HG03175 (cell line): ENCODE results near the gene FLT1.
A peak's percentile ranks its signal among the peaks of the same experiment; 100 is the strongest.

Experiments used
- ATAC-seq: cut with Tn5 transposase; IDR thresholded peaks from one replicate; pipeline ENCODE4 v1.9.1; 2021; ENCODE audit warnings: mild to moderate bottlenecking, moderate library complexity; ENCODE audit not compliant: unreplicated experiment

FLT1 gene

DNA sequence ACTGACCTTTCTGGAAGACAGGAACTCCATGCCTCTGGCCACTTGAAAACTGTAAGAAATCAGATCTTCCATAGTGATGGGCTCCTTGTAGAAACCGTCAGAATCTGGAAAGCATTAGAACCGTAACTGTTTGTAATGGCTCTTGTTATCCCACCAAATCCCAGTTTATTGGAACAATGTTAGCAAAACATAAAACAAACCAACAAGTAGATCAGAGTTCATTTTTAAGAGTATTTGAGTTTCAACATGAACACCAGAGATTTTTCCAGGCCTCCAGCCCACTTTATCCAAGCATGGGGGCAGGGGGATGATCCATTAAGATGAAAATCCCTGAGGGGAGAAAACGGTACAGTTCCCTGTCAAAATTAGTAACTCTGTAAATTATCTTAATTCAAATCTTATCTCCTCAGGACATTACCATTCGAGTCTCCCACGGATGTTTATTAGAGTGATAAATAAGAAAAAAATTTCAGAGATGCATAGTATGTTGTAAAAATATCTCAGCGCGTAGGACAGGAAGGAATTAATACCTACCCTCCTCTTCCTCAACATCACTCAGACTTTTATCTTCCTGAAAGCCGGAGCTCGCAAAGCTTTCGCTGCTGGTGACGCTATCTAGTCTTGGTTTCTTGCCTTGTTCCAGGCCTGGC lies 172.5 kb downstream of the FLT1 start:
- no peak for ATAC-seq

DNA sequence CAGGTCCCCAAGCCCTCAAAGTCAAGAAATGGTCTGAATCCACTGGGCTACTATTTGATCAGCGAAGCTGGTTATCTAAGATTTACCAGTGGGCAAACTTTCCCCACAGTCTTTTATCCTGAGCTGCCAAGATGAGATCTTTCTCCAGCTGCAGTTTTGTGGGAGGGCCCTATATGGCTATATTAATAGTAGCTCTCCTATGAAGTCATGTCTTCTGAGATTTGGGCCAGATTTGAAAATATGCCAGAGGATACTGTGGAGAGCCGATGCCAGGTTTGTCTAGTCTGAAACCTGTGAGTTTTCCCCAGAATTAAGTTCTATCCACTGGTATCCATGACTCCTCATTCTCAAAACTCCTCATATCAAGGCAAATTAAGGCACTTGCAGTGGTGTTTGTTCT lies 173.2 kb downstream of the FLT1 start:
- no peak for ATAC-seq

DNA sequence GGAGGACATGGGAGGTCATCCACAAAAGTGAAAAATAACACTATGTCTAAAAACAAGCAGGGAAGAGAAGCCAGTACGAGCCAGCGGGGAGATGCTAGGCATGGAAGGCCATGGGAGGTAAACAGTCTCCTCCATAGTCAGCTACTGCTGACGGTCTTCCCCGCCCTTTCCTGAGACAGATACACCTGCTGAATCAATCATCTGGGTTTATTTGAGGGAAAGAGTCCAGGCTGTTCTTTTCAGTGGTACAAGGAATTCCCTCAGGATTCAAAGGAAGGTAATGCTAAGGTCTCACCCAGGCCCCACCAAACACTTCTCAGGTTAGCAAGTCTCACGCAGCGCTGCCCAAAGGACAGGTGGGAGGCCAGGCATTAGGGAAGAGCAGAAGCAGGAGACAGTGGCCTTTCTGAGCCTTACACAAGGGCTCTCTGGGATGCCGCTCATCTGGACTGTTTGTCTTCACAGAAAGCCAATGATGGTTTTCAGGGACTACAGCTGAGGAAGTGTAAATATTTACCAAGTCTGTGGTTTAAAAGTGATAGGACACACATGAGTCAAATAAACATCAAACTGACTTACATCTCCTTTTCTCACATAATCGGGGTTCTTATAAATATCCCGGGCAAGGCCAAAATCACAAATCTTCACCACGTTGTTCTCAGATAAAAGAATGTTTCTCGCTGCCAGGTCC lies 173.9 kb downstream of the FLT1 start:
- ATAC-seq: no peak

DNA sequence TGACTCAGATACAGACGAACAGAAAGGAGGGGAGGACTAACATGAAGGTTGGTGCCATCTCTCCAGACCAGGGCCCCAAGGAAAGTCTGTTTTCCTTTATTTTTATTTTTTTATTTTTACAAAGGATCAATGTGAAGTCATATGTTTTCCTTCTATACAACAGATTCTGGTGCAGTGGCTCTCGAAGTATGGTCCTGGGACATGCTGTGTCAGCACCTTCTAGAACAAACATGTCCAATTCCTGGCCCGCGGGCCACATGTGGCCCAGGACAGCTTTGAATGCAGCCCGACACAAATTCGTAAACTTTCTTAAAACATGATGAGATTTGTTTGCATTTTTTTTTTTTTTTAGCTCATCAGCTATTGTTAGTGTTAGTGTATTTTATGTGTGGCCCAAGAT lies 174.7 kb downstream of the FLT1 start:
- ATAC-seq: no peak

DNA sequence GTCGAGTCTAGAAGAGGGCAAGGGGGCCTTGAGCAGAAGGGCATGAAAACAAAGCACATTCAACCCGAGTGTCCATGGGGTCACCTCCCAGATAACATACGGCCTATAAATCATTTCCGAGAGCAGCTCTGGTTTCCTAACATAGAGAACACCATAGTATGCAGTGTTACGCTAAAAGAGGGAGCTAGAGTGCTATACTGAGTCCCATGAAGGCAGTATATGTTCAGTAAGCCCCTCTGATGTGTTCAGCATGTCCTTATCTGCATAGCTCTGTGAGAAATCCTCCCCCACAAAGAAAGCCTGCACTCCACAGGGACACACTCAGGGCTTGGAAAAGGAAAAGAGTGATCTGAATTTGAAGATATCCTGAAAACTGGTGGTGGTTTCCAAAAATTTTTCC lies 175.4 kb downstream of the FLT1 start:
- ATAC-seq: no peak

DNA sequence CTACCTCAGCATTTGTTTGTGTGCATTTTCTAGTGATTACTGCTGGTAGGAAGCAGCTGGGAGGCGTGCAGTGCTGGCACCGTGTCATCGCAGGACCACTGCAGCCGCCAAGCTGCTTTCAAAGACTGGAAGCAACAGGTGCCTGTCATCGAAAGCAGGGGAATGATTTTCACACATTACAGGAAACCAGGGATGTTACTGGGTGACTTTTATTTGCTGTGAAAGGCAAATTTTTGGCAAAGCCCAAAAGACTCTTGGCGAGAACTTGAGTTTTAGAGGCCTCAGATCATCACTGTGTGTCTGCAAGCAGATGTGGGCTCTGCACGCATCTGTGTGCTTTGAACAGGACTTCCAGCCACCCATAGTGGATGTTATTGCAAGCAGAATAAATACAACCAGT lies 176.4 kb downstream of the FLT1 start:
- ATAC-seq: no peak

DNA sequence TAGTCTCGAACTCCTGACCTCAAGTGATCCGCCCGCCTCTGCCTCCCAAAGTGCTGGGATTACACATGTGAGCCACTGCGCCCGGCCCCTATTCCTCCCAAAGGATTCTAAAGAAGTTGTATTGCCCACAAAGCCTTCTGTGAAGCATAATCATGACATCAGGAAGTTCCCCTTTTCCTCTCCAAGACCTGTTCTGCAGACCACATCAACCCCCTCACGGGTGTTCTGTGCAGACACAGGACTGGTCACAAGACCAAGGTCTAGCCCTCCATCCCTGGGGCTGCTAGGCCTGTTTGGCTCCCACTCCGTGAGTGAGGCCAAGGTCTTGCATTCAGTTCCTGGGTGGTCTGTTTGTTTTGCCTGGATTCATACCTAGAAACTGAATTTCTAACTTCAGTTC lies 178.1 kb downstream of the FLT1 start:
- no peak for ATAC-seq

DNA sequence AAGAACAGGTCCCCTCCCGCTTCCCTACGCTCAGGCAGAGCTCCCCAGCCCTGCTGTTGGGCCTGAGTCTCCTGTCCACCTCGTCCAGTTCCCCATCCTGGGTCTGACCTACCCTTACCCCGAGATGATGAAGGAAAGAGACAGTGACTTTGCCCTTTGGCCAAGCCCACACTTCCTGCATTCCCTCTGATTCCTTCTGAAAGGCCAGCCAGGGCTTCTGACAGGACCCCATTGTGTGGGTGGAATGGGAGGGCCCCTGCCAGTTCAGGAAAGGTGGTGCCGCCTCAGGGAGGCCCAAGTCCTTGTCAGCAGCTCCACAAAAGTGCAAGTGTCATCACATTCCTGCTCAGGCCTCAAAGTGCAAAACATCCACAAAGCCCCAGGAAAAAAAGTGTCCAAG lies 178.8 kb downstream of the FLT1 start:
- ATAC-seq: no peak

DNA sequence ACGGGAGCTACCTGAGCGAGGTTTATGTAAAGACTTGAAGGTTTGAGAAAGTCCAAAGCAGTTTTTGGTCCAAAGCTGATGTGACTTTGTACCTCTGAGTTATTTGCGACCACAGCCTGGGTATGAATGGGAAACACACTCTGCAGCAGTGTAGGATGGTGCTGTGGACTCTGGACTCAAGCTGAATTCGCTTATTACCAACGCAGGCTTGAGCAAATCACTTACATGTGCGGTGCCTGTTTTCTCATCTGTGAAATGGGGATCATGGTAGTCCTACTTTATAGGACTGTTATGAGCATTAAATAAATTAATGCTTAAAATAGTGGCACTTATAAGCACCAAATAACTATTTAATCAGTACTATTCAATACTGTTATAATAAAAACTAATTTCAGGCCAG lies 180.0 kb downstream of the FLT1 start:
- ATAC-seq: no peak

DNA sequence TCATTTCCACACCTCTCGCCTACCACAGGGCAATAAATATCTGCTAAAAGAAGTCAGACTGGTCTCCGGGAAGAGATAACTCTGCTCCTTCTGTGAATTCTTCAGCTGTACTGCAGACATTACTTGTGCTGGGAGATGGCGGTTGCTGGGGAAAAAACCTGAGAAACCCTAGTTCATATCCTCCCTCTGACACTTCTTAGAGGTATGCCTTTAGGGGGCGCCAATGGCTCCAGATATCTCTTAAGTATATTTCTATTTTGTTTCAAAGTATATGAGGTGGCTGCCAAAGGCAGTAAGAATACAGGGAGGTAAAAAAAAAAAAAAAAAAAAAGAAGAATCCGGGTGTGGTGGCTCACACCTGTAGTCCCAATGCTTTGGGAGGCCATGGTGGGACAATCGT lies 181.3 kb downstream of the FLT1 start:
- ATAC-seq: no peak

DNA sequence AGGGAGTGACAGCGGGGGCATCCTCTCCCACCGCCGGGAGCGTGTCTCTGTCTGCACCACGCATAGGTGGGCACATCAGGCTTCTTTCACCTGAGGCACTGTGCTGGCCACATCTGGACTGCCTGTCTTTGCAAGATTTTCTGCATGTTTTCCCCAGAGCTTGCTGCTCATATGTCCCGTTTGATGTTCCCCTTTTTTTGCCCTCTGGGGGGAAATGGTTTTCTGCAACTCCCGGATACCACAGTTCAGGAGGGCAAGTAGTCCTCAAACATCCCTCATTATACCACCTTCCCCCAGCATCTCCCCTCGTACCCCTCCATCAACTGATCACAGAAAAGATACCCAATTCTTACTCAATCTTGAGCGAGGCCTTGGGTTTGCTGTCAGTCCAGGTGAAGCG lies 188.6 kb downstream of the FLT1 start:
- ATAC-seq: no peak

DNA sequence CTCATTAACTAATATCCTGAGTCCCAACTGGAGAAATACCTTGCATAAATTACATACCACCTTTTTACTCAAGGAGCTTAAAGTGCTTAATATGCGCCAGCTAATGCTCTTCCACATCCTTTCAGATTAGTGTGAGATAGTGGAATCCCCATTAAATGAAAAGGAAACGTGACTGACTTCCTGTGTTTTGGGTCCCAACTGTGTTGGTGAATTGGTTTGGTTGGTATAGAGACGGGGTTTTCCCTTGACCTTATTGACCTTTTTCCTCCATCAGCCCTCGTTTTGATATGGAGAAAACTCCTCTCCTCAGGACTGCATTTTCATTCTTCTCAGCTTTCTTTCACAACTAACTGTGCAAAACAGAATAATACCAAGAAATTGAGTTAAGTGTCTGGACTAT lies 193.1 kb downstream of the FLT1 start:
- no peak for ATAC-seq

DNA sequence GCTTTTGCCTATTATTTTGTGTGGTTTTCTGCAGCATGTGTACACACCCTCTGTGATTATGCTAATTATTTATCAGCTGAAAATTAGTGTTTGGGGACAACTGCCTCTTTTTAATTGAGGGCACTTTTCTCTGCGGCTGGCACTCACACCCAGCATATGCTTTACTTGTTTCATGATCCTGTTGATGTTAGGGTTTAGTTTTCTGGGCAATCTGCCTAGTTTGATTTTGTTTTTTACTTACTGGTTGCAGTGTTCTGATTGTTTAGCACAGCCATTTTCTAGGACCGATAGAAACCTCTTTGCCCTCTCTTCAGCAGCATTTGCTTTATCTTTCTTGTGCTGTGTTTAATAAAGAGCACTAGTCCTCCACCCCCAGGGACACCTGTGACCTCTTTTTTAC lies 195.0 kb downstream of the FLT1 start:
- ATAC-seq: no peak

DNA sequence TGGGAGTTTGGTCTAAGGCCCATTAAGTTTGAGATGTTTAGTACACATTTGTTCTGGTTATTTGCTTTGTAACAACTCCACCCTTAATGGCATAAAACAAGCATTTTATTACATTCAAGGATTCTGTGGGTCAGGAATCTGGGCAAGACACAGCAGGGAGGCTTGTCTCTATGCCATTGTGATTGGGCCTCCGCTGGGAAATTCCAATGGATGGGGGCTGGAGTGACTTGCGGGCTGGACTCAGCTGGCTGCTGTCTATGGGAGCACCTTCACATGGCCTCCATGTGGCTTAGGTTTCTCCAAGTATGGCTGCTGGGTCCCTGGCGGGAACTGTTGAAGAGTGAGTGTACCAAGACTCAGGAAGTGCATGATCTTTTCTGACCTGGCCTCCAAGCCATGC lies 197.6 kb downstream of the FLT1 start:
- no peak for ATAC-seq

DNA sequence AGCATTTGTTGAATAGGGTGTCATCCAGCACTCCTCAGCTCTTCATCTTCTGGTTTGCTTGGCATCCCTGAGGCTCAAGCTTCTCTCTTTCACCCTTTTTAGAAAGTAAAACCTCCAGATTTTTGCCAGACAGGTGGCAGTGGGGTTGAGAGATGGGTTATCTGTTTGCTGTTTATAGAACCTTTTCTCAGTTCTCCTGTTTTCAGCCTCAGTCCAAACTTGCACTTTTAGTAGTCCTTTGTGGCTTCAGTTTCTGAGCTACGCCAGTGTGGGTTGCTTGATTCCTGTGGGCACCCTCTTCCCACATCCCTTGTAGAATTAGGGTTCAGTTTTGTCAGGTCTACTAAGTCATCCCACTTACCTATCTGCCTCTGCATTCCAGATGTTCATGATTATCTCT lies 208.7 kb downstream of the FLT1 start:
- ATAC-seq: peak; percentile 52

DNA sequence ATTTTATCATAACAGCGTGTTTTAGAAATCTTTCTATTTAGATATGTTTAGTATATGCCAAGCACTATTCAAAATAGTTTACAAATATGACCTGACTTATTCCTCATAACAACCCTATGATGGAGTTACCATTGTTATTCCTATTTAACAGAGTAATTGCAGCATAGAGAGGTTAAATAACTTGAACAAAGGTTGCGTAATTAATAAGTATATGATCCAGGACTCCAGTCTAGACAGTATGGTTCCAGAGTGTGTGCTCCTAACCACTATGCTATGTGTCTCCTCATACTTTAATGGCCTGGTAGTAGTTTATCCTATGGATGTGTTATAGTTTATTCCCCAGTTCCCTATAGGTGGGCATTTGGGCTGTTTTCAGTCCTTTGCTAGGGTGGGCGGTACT lies 211.3 kb downstream of the FLT1 start:
- ATAC-seq: no peak

DNA sequence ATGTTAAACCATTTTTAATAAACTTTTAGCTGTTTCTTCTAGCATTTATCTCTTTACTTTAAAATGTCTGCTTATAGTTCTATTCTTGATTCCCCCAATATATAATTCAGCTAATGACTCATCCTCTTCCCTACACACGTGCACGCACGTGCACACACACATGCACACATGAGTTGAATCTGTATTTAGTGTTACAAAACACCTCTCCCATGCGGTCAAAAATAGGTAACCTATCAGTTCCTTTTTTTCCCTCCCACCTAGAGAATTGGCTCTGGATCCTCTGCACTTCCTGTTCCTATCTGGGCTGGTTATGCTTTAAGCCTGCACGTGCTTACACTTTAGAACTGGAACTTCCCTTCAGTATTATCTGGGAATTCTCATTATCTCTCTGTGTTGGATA lies 212.5 kb downstream of the FLT1 start:
- no peak for ATAC-seq

DNA sequence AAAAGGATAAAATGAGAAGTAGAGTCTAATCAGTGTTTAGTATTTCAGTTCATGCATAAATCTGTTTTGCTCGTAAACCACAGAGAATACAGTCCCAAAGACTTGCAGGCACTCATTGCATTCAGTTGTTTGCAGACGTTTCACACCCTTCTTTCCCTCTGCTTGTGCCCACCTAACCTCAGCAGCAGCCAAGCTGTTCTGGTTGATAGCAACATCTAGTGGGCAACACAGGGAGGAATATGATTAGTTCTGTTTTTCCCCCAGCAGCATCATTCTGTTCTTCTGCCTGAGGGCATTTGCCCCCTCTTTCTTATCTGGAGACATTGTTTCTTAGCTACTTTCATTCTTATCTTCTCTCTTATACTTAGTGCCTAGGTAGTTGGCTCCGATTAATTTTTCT lies 221.0 kb downstream of the FLT1 start:
- no peak for ATAC-seq

DNA sequence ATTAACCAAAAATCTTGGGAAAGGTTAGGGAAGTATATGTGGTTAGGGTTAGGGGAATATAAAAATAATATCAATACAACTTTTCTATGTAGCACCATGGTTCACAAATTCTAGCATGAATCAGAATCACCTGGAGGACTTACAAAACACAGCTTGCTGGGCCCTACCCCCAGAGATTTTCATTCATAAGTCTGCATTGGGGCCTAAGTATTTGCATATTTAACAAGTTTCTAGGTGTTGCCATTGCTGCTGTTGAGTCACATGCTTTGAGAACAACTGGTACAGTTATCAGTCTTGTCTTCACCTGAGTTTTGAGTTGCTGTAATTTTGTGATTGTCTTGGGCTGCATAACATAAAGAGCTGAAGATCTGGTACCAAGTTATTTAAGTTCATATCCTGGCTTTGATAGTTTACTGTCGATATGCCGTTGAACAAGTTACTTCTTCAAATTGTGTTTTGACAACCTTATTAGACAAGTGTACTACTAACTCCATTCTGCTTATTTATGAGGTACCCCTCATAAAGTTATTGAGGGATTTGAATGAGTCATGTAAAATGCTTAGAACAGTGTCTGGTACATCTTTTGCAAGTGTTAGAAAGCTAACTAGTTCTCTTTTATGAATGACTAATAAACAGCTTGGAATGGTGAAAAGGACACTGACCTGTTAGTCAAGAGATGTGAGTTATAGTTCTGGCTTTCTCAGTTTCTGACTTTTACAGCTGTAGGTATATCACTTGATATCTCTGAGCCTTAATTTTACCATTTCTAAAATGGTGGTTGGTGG lies 223.7 kb downstream of the FLT1 start:
- no peak for ATAC-seq

DNA sequence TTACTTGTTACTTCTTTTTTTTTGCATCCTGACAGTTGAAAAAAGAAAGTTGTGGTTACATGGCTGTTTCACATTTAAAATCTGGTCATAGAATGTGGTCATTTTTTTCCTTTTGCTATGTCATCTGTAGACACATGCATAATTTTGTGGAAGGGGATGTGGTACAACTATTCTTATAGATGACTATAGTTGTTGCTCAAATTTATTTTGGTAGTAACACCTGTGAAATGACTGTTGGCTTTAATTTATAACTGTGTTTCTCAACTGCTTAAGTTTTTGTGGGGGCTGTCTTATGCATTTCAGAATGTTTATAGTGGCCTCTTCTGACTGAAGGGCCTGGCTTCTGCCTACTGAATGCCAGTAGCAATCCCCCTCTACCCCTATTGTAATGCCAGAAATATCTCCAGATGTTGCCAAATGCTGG lies 226.1 kb downstream of the FLT1 start:
- ATAC-seq: peak; percentile 100

DNA sequence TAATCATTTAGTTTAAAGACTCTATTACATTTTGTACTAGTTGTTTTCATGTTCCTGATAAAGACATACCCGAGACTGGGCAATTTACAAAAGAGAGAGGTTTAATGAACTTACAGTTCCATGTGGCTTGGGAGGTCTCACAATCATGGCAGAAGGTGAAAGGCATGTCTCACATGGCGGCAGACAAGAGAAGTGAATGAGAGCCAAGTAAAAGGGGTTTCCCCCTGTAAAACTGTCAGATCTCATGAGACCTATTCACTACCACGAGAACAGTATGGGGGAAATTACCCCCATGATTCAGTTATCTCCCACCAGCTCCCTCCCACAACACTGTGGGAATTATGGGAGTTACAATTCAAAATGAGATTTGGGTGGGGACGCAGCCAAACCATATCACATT lies 227.4 kb downstream of the FLT1 start:
- ATAC-seq: no peak

DNA sequence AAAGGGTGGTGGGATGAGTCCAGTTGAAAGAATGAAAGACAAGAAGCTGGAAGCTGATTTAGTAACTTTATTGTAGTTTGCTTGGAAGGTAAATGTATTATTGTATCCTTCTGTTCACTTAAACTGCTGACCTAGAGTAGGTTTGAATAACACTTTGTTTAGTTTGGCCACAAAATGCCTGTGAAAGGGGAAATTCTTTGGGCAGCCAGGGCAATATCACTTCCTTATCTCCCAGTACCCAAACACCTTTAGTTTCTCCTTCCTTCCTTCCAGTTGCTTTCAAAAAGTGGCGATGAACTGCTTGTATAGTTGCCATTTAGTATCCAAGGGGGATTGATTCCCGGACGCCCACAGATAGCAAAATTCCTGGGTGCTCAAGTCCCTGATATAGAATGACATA lies 236.5 kb downstream of the FLT1 start:
- no peak for ATAC-seq
